Limb (tissue), 2 donors: ENCODE data around the gene HNRNPA3.

ENCODE experiments used
- DNase-seq, 2 donors: peaks; one replicate each; pipeline ENCODE4 v3.0.0-alpha.2; 2016; ENCODE audit errors: extremely low spot score in 2 of 2

Gene HNRNPA3

GRCh38 chr2:177271981-177272666 is 59.5 kb downstream of the HNRNPA3 start:
- no peak for DNase-seq

GRCh38 chr2:177272765-177273164 is 60.2 kb downstream of the HNRNPA3 start:
- DNase-seq = no peak

- no peak for DNase-seq
Measured at GRCh38 chr2:177273408-177273807, 60.8 kb downstream of the HNRNPA3 start.
